ENCODE data around the gene IPMK.

IPMK gene

DNA sequence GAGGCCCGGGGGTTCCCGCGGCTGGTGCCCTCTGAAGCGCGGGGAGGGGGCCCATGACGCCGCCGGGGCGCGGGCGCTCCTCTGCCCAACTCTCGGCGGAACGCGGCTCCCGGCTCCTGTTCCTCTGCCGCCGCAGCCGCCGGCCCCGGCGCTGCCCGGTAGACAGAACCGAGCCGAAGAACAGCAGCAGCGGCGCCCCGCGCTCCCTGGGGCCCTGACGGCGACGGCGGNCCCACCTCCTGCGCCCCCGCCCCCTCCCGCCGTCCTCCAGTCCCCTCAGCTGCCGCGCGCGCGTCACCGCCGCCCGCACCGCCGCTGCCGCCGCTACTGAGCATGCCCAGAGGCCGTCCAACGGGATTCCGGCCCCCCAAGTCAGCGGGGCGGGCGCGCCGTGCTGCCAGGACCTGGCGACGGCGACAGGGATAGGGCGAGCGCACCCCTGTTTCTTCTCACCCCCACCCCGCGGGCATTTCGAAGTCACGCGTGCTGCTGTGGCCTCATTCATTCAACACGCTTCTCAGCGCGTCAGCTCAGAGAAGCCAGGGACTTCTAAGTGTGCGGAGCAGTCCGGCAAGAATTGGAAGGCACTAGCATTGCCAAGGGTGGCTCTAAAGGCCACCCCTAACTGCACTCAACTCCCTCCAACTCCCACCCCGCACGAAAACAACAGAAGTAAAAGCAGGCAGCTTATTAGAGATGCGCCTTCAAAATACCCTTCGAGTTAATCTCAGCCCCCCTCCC, at the start of gene IPMK:
Gene IPMK (minus strand): TSS at position 182 of the 741 bp plus-strand sequence. CDS start 283 bp downstream, outside the sequence.
- peak; percentile 97 to 99 (median 98) for DNase-seq

GRCh38 chr10:58316874-58317273, 49.2 kb upstream of the IPMK start:
- DNase-seq: no peak

DNA sequence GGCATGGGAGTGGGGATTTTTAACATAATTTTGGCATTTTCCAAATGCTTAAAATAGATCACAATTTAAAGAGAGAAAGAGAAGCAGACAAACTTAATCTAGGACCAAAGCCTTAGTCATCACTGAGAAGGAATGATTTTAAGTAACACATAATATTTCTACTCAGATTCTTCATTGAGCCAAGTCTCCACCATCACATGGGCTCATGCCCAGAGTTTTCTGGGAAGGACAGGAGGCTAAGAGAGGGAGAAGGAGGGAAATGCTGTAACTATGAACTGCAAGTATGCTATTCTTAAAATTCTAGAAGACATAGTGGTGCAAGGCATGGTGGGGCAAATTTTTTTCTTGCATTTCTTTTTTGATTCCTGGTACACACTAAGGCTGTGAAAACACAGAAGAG, 43.3 kb upstream of the IPMK start:
- no peak for DNase-seq

DNA sequence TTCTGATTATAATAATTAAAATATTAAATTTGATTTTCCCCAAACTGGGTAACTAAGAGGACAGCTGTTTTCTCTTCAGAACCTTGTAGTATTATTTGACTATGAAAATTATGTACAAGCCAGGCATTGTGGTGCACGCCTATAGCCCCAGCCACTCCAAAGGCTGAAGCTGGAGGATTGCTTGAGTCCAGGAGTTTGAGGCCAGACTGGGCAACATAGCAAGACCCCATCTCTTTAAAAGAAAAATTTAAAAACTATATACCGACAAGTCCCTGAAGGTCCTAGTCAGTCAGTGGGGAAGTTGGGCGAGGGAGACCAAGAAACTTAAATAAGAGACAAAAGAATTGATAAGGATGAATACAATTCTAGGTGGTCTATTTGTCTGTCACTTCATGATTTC, 40.0 kb upstream of the IPMK start:
- no peak for DNase-seq

GRCh38 chr10:58305821-58306220, 38.1 kb upstream of the IPMK start:
- DNase-seq: no peak

GRCh38 chr10:58304099-58304633, 36.5 kb upstream of the IPMK start:
- no peak for DNase-seq

GRCh38 chr10:58302254-58302653, 34.6 kb upstream of the IPMK start:
- no peak for DNase-seq

- no peak for DNase-seq
Observed at GRCh38 chr10:58300676-58301075, 33.0 kb upstream of the IPMK start.

DNA sequence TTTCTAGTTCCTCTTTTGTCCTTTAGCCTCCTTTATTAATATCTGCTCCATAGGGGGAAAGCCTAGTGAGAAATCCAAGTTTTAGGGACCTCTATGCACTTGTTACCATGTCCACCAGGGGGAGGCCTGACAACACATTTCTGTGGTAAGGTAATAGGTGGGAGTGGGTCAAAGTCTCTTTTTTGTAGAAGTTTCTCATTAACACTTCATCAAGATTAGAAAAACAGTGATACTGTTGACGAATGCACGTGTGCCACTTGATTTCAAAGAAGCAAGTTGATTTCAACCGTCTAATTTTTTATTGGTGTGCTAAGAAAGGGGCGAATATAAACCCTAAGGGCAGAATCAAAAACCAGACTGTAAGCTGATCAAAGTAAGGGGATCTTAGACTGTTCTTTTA, 31.9 kb upstream of the IPMK start:
- DNase-seq: peak; percentile 78 to 83 (median 82)

GRCh38 chr10:58293989-58294388, 26.3 kb upstream of the IPMK start:
- no peak for DNase-seq

DNA sequence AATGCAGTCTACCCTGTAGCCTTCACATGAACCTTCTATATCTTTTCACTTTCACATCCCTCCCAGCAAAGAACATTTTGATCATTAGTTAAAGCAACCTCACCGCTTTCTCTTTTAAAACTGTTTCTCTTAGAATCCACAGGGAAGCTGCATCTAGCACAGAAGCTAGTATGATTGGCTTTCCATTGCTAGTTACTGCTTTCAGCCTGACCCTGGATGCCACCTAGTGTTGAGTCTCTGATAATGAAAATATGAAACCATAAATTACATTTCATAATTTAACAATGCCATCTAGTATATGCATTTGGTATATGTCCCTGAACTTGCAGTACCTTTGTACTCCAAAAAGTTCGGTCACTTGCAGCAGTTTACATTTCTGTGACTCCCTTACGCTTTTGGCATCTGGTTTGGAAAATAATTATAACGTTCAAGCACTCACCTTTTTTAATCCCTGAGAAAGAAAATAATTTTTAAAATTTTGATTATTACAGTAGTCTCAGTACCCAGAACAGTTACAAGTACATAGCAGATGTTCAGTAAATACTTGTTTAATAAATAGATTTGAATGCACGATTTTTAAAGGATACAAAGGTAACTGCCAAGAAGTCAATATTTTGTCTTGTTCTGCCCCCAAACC, 24.0 kb upstream of the IPMK start:
- peak; percentile 71 to 80 (median 72) for DNase-seq

DNA sequence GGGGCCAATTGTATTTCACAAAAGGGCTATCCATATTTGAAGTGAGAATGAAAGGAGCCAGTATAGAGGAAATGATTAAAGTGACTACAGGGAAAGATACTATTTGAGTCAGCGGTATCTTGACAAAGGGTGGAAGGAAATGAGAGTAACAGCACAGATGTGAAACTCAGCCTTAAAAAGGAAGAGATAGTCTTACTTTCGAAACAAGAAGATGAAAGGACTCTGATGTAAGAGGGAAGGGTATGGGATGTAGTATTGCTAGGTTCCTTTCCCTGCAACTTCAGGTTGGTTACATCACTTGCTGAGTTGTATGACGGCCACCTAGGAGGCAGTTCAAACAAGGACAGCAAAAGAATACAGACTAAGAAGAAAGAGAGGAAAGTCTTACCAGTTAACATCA, 14.9 kb upstream of the IPMK start:
- peak; percentile 63 to 81 (median 79) for DNase-seq

GRCh38 chr10:58281092-58281752, 13.5 kb upstream of the IPMK start:
- DNase-seq: no peak

GRCh38 chr10:58280477-58280876, 12.8 kb upstream of the IPMK start:
- no peak for DNase-seq

- DNase-seq: no peak
Observed at GRCh38 chr10:58278962-58279307, 11.2 kb upstream of the IPMK start.

- DNase-seq: no peak
Observed at GRCh38 chr10:58278274-58278961, 10.7 kb upstream of the IPMK start.

GRCh38 chr10:58275908-58276307, 8.2 kb upstream of the IPMK start:
- DNase-seq: no peak

GRCh38 chr10:58275261-58275660, 7.6 kb upstream of the IPMK start:
- no peak for DNase-seq

DNA sequence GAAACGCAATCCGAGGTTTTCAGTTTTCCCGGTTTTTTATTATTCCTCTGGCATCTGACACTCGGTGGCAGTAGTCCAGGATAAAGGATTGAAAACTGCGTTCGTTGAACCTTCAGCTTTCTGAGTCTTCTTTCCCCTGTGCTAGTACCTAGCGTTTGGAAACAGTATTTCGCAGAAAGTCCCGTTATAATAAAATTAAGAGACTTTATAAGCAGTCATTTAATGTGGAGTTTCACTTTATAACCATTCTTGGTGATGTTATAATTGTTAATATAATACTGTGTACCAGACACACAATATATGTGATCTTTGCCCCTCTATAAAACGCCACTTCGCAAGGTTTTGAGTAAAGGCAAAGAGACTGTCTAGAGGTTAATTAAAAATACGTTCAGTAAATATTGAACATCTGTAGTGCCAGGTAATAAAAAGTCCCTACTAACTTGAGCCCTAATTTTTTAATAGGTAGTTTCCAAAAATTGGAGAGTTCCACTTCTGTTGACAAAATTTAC, 2.1 kb upstream of the IPMK start:
- DNase-seq: no peak

- peak; percentile 98 to 99 (median 99) for DNase-seq
Observed at GRCh38 chr10:58268946-58269781, 1.5 kb upstream of the IPMK start, which contains the start of gene CISD1. CISD1 (plus strand) TSS chr10:58269162; CDS start chr10:58269274, 112 bp downstream.

- DNase-seq: no peak
Observed at GRCh38 chr10:58268454-58268945, 806 bp upstream of the IPMK start.
